GM19240 (cell line): Measurements from ENCODE around the gene PGM2.
"Not testable (repeated sequence)": the region's sequence is repeated elsewhere in the genome, so short reads cannot be mapped to it uniquely, and the experiment has no call there.

Experiments used
- DNase-seq: peaks from one replicate; pipeline ENCODE4 v3.0.0; 2011; ENCODE audit warnings: low spot score; ENCODE audit not compliant: insufficient read length

PGM2 gene

GRCh38 chr4:37816719-37817118 is 9.8 kb upstream of the PGM2 start:
- no peak for DNase-seq

- DNase-seq: no peak
Observed at GRCh38 chr4:37818752-37819151, 7.7 kb upstream of the PGM2 start.

- DNase-seq: not testable (repeated sequence)
Observed at GRCh38 chr4:37820458-37820857, 6.0 kb upstream of the PGM2 start.

GRCh38 chr4:37821953-37822605 is 4.4 kb upstream of the PGM2 start:
- DNase-seq: no peak

GRCh38 chr4:37825501-37825900 is 985 bp upstream of the PGM2 start:
- DNase-seq: not testable (repeated sequence)

GRCh38 chr4:37825968-37826294 is 555 bp upstream of the PGM2 start:
- DNase-seq: no peak

- DNase-seq: no peak
Observed at GRCh38 chr4:37827030-37827685, 672 bp downstream of the PGM2 start.

GRCh38 chr4:37827802-37828321 is 1.4 kb downstream of the PGM2 start:
- no peak for DNase-seq

GRCh38 chr4:37828843-37829242 is 2.4 kb downstream of the PGM2 start:
- DNase-seq: no peak

- DNase-seq: no peak
Observed at GRCh38 chr4:37830640-37831039, 4.2 kb downstream of the PGM2 start.

- DNase-seq: no peak
Observed at GRCh38 chr4:37835031-37835430, 8.5 kb downstream of the PGM2 start.

GRCh38 chr4:37835806-37836205 is 9.3 kb downstream of the PGM2 start:
- DNase-seq: no peak

- DNase-seq: no peak
Observed at GRCh38 chr4:37836274-37836673, 9.8 kb downstream of the PGM2 start.

GRCh38 chr4:37836838-37837440 is 10.5 kb downstream of the PGM2 start:
- DNase-seq: no peak

- no peak for DNase-seq
Observed at GRCh38 chr4:37837446-37837845, 11.0 kb downstream of the PGM2 start.

GRCh38 chr4:37839426-37839825 is 12.9 kb downstream of the PGM2 start:
- no peak for DNase-seq

GRCh38 chr4:37844204-37844603 is 17.7 kb downstream of the PGM2 start:
- no peak for DNase-seq

- no peak for DNase-seq
Observed at GRCh38 chr4:37845201-37845600, 18.7 kb downstream of the PGM2 start.

- DNase-seq: no peak
Observed at GRCh38 chr4:37847311-37847884, 20.9 kb downstream of the PGM2 start.

- no peak for DNase-seq
Observed at GRCh38 chr4:37852376-37852775, 25.9 kb downstream of the PGM2 start.

- DNase-seq: no peak
Observed at GRCh38 chr4:37858112-37858511, 31.6 kb downstream of the PGM2 start.

GRCh38 chr4:37858872-37859271 is 32.4 kb downstream of the PGM2 start:
- DNase-seq: no peak
